Stimulated activated CD4-positive, alpha-beta T cell treated with anti-CD3 and anti-CD28 coated beads, Interleukin-1b, Interleukin-23, amount 100 ng/mL, for 4 hours (primary cell): Measurements from ENCODE around the gene PPM1L.

ENCODE experiments used
- DNase-seq, 2 donors: peaks; one replicate each; pipeline ENCODE4 v3.0.0-alpha.2; 2020; ENCODE audit warnings: low read depth in 2 of 2

Gene PPM1L

GRCh38 chr3:161100994-161101393, 345.0 kb downstream of the PPM1L start:
- DNase-seq: no peak

DNA sequence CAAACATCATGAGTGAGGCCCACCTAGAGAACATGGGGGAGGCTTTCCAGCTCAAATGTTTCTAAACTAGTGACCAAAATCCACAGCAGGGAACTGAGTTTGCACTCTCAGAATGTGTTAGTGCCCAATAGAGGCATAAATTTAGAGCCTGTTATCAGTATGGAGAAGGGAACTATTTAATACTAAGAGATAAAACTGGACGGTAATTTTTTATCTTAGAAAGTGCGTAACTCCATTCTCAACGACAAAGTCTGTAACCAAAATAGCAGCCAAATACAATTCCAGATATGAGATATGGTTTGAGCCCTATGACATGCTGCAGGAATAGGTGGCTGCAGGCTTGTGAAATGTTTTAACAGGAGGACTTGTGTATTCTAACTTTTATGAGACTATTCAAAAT, 345.6 kb downstream of the PPM1L start:
- no peak for DNase-seq

- no peak for DNase-seq
Observed at GRCh38 chr3:161103776-161104385, 347.9 kb downstream of the PPM1L start.

DNA sequence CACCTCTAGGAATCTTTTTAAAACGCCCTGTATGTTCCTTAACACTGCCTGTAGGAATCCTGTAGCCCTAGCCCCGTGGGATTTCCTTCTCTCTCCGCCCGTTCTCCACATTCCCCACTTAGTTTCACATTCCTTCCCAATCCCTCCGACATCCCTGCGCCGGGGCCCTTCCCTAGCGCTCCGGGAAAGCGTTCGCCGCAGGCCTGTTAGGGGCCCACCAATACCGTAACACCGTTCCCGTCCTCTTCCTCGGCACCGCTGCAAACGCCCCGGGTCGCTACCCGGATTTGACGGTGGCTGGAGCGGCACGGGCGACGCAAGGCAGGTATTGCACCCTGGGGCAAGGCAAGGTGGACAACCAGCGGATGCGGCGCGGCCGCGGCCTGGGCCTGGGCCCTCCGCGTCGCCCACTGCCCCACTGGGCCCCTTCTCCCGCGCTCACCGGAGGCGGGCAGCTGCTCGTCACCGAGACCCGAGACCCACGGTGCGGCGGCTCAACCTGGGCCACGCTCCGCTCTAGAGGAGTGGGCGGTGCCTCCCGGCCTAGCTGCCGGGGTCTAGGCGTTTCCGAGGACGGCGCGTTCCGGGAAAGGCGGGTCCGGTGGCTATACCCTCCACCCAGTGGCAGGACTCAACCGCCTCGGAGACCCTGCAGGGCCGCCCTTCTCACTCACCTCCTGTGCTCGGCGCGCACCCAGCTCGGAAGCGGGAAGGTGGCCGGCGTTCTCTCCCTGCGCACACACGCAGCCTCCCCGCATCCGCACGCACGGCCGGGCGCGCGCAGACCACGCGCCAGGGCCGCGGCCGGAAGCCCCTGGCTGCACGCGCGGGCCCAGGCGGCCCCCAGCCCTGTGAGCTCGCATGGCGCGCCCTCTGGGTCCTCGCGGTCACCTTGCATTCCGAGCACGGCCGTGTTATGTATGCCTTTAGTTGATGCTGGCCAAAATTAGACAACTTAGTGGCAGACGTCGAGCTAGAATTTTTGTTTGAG, 348.8 kb downstream of the PPM1L start, which contains the start of gene B3GALNT1:
Gene B3GALNT1, minus strand, starts transcription at position 789 of the 991 bp plus-strand sequence. CDS start 18,595 bp downstream, outside the sequence.
- DNase-seq: peak in 1 of 2 donors; percentile 15

GRCh38 chr3:161107311-161107710, 351.3 kb downstream of the PPM1L start:
- DNase-seq: no peak

- no peak for DNase-seq
Observed at GRCh38 chr3:161108840-161109239, 352.8 kb downstream of the PPM1L start.

GRCh38 chr3:161117646-161118045, 361.6 kb downstream of the PPM1L start:
- no peak for DNase-seq

DNA sequence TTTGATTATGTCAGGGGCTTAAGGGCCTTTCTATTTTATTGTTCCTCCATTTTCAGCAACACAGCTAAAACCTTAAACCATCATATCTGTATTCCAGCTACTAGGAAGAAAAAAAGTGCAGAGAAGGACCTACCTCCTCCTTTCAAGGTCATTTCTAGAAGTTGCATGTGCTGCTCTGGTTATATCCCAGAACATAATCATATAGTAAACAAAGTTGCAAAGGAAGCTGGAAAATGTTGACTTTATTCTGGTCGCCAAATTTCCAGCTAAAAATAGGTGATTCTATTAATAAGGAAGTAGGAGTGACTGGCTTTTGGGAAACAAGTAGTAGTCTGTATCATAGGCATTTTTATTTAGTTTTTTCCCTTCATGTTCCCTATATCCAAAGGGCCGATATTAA, 370.5 kb downstream of the PPM1L start:
- no peak for DNase-seq
